LHCN-M2 (cell line): ENCODE results near the gene KIAA1671. TPM values are rescaled to one million over a fixed set of nuclear protein-coding genes. Genes with fewer than 3 reads are reported as not detected.

ENCODE experiments used
- DNase-seq: peaks from one replicate; pipeline ENCODE4 v3.0.0-alpha.2; 2012; ENCODE audit warnings: low read depth
- total RNA-seq: library from RNA; depleted of rRNA; stranded (reverse); fragments of >200 nt; gene quantifications from 2 replicates; pipeline ENCODE4 v1.2.3, GENCODE V29; 2014

KIAA1671 gene
- total RNA-seq, 1 experiment from 2014 or later = 2.9 TPM

DNA sequence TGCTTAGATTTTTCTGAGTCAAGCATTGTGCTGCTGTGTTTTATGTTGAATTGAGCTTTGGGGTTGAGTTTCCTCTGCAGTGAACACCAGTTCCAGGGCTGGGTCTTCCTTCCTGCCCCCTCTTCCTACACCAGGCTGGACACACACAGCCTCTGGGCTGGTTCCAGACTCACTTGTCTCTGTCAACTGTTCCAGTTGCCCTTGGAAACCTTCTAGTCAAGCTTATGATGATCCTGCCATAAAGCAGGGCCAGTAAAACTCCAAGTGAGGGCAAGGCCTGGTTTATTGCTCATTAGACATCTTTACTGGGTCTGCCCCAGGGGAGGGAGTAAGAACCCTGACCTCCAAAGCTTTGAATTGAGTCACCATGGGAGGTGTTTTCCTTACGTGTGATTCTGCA, 61.1 kb downstream of the KIAA1671 start:
- DNase-seq = no peak

DNA sequence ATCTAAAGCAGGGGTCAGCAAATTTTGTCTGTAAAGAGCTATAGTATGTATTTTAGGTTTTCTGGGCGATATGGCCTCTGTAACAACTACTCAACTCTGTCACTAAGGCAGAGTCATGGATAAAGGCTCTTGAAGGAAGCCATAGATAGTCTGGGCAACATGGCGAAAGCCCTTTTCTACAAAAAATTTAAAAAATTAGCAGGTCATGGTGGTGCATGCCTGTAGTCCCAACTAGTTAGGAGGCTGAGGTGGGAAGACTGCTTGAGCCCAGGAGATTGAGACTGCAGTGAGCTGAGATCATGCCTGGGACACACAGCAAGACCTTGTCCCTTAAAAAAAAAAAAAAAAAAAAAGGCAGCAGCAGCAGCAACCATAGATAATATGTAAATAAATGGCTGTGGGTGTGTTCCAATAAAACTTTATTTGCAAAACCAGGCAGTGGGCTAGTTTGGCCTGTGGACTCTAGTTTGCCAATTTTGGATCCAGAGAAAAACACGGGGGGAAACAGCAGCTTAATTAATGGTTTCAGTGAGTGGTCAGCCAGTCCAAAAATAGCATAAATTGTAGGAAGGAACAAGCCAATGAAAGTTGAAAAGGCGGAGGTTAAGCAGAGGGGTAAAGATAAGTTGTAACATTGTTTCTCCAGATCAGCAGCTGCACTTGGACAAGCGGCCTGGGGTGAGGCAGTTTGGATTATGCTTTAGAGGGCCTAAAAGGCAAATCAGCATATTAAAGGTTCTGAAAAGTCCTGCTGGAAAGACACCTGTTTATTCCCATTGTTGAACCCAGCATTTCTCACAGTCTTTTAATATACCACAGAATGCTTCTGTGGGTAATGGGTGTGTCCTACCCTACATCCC, 62.6 kb downstream of the KIAA1671 start:
- DNase-seq = no peak

DNA sequence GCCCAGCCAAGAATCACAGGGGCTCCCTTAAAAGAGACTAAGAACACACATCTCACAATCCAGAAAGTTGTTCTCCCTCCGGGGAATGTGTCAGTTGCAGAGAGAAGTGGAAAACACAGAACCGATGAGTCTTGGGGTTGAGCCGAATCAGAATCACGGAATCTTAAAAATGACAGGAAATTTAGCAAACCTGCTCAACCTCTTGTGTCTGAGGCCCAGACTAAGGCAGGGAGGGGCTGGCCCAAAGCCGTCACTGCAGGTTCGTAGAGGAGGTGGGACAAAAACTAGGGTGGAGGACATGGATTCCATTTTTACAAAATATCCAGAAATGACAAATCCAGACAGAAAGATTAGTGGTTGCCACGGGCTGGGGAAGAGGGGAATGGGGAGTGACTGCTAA, 63.8 kb downstream of the KIAA1671 start:
- no peak for DNase-seq

DNA sequence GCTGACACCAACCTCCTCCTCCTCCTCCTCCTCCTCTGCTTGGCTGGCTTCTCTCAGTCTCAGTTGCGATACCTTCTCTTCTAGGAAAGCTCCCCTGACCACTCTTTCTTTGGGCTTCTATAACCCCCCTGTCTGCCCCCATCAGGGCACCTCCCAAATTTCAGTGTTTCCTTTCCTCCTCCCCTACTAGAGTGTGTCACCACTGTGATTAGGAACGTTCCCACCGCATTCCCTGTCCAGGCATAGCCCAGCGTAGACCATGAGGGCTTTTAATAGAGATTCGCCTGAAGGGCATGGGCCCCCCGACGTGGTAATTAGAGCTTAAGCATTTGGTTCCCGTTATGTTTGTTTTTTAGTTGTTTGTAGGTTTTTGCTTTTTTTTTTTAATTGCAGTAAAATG, 65.5 kb downstream of the KIAA1671 start:
- DNase-seq = no peak

DNA sequence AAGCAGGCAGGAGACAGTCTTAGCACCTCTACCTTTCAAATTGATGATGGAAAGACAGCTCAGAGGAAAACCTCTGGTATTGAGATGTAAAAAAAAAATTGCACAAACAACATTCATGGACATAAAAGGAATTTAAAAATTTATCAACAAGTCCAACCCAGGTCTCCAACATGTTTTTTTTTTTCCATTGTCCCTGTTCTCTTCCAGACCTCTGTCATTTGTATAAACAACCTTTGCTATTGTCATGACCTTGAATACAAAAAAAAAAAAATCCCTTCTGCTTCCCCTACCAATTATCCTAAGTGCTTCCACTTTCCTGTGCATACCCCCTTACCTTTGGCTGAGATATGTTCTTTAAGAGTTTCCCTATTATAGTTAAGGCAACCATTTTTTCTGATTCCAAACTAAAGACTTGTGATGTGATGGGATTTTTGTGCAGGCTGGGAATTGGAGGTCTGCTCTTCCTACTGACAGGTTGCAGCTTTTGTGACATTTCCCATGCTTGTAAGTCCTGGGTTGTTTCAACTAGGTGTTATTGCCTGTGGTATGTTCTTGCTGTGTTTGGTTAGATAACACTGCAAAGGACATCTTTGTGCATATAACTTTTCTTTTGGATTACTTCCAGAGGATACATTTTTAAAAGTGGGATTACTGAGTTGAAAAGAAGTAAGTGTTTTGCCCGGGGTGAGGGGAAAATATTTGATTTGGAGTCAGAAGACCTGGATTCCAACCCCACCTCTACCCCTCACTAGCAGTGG, 67.1 kb downstream of the KIAA1671 start:
- DNase-seq = no peak

DNA sequence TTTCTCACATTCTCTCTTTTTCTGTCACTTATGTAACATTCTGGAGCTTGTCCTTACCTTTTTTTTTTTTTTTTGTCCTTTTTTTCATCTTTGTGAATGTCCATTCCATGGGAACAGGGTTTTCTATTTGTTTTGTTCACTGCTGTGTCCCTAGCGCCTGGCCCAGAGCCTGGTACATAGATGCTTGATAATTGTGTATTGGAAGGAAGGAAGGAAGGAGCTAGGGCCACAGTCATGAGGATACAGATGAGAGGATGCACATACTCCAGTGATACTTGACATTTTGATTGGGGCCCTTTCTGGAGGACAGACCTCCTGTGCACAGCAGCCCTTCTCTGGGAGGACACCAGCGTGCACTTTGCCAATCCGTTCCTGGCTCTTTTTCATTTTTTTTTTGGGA, 68.9 kb downstream of the KIAA1671 start:
- DNase-seq = no peak

DNA sequence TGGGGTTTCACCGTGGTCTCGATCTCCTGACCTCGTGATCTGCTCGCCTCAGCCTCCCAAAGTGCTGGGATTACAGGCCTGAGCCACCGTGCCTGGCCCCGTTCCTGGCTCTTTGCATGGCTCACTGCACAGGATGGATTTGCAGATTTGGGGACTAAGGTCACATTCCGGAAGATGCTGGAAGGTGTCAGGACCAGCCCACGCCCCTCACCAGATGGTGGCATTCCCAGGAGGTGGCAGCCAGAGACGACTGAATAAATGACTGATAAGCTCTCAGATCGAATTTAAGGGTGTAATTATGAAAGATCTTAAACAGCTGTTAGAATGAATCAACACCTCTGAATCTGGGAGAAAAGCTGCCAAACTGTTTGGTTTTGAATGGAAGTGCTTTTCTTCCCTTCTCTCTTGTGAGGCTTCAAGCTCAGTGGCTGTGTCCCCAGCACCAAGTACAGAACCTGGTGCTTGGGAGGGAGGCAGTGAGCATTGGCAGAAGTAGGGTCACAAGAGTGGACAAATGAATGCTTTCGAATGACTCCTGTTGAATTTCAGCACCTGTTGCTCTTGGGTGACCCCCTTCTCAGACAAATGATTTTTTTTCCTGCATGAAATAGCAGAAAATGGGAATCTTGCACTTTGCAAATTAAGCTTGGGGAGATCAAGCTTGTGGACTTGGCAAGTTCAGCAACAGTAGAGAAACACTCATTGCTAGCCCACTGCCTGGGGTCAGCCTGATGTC, 69.6 kb downstream of the KIAA1671 start:
- peak; percentile 12 for DNase-seq

DNA sequence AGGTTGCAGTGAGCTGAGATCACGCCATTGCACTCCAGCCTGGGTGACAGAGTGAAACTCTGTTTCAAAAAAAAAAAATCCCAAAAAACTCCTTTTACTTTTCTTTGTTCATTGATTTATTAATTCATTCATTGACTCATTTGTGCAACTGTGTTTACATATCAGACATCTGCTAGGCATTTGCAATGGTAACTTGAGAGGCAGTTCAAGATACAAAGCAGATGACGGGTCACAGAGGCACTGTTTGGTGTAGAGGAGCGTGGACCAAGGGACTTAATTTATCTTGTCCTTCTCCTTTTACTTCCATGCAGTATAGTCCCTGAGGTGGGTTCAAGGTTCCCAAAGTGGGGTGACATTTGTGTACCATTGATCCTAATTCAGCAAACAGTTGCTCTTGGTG, 71.4 kb downstream of the KIAA1671 start:
- DNase-seq = no peak

DNA sequence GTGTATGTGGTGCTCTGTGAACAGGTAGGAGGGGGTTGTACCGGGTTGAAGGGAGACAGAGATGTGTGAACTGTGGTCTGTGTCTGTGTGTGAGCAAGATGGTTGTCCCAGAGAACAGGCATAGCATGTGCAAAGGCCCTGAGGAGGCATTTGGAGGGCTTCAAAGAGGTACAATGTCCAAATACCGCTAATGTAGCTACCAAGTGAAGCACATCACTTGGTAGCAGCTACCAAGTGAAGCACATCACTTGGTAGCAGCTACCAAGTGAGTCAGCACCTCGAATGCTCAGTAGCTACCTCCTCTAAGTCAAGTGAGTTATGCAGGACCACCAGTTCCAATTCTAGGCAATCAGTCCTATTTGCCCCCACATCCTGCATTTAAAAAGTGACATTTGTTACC, 72.4 kb downstream of the KIAA1671 start:
- DNase-seq = no peak

DNA sequence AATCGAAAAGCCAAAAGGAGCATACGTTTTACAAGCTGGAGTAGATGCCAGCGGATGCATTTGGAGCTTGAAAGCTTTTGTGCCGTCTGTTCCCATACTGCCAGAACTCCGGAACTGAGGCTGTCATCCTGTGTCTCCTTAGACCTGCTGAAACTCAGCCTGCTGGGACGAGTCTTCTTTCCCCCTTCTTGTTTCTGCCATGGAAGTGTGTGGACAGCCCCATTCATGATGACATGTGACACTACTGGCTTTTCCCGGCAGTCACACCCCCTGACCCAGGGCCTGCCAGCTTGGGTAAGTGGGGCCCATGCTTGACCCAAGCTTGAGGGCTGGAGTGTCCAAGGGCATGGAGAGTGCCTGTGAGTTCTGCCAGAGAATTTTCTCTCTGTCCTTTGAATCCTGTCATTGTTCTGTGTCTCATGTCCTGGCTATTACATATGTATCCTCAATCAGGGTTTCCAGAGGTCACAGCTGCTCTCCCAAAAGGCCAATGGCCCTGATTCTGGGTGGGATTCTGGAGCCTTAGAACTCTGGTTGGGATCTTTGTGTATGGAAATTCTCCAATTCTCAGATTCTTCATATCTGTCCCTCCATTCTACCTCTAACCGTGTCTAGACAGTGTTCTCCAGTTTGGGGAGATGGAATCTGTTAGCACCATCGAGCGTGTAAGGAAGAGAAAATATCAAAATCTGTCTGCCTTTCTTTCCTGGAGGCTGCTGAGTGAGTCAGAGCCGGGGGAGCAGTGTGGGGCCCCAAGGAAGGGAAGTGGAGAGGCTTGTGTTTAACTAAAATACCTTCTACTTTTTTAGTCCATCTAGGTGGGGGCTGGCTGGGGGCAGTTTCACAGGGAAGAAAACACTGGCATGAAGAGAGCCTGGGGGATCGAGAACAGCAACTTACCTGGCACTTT, 73.2 kb downstream of the KIAA1671 start:
- peak; percentile 42 for DNase-seq

DNA sequence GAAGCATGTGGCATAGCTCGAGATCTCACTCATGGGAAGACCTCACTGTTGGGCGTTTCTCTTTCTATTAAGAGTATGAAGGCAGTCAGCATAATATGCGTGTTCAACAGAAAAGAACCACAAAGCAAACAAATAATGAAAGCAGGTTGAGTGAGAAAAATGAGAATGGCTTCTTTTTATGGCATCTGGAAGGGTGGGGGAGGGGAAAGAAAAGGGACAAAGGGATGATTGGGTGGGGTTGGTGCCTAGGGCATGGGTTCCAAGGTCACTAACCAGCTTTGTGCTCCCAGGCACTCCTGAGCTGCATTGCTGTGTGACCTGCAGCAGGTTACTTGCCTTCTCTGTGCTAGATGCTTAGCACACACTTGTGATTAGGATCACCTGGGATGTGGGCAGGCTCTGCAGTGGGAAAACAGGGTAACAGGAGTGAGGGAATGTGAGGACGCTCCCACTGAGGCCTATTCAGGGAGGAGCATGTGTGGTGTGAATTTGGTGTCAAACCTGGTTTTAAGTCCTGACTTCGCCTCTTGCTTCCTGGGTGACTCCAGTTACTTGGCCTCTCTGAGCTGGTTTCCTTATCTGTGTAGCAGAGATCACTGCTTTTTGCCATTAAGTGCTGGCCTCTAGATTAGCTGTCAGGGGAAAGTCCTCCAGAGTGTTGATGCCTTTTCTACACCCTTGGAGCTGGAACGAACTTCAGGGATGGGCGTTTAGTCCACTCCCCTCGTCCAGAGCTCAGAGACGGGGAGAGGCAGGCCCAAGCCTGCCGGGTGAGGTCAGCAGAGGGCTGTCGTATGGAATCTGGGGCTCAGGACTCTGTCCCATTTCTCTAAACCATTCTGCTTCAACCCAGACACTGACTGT, 74.8 kb downstream of the KIAA1671 start:
- no peak for DNase-seq

DNA sequence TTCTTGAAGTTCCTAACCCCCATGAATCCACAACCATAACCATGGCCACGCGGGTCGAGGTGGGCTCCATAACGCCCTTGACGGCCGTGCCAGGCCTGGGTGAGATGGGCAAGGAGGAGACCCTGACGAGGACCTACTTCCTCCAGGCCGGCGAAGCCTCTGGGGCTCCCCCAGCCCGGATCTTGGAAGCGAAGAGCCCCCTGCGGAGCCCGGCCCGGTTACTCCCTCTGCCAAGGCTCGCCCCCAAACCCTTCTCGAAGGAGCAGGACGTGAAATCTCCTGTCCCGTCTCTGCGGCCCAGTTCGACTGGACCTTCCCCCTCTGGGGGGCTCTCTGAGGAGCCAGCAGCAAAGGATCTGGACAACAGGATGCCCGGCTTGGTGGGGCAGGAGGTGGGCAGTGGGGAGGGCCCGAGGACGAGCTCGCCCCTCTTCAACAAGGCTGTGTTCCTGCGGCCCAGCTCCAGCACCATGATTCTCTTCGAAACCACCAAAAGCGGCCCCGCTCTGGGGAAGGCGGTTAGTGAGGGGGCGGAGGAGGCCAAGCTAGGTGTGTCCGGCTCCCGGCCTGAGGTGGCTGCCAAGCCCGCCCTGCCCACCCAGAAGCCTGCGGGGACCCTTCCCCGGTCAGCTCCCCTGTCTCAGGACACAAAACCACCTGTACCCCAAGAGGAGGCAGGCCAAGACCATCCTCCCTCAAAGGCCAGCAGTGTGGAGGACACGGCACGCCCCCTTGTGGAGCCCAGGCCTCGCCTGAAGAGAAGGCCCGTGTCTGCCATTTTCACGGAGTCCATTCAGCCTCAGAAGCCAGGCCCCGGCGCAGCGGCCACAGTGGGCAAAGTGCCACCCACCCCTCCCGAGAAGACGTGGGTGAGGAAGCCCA, 75.7 kb downstream of the KIAA1671 start:
- peak; percentile 11 for DNase-seq

DNA sequence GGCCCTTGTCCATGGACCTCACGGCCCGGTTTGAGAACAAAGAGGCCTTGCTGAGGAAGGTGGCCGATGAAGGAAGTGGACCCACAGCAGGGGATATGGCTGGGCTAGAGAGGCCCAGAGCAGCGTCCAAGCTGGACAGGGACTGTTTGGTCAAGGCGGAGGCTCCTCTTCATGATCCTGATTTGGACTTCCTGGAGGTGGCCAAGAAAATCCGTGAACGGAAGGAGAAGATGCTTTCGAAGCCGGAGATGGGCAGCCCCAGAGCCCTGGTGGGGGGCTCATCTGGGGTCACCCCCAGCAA, 76.3 kb downstream of the KIAA1671 start:
- no peak for DNase-seq

DNA sequence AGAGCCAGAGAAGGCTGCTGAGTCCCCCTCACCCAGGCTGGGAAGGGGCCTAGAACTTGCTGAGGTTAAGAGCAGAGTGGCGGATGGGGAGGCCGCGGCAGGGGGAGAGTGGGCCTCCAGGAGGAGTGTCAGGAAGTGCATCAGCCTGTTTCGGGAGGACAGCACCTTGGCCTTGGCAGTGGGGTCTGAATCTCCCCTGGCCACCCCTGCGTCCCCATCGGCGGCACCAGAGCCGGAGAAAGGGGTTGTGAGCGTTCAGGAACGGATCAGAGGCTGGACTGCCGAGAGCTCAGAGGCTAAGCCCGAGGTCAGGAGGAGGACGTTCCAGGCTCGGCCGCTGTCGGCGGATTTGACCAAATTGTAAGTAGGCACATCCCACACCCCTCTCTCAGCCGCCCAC, 76.7 kb downstream of the KIAA1671 start:
- no peak for DNase-seq

DNA sequence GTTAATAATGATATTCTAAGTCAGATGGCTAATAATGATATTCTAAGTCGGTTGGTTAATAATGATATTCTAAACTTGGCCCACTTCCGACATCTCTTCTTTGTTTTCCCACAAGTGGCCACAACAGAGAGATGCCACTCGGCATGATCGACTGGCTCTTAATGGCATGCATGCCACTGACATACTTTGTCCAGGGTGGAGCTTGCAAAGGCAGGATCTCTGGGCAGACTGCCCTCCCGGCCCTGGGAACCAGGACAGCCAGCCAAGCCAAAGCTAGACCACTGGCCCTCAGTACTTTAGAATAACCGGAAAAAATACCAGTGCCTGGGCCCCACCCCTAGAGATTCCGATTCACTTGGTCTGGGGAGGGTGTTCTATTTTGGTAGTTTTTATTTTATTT, 78.1 kb downstream of the KIAA1671 start:
- DNase-seq = peak; percentile 9

DNA sequence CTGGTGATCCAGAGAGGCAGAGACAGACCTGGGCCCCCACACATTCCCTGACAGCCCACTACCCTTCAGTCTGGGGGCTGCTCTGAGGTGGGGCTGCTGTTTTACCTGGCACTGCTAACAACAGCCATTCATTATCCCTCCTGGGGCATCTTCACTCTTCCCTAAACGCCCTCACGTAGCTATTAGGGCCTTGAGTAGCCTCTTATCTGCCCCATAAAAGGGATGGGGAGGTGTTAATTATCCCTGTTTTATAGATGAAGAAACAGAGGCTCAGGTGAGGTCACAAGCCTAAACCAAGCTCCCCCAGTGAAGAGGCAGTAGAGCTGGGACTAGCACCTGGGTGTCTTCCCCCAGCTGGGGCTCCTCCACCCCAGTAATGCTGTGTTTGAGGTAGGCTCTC, 79.5 kb downstream of the KIAA1671 start:
- DNase-seq = no peak

DNA sequence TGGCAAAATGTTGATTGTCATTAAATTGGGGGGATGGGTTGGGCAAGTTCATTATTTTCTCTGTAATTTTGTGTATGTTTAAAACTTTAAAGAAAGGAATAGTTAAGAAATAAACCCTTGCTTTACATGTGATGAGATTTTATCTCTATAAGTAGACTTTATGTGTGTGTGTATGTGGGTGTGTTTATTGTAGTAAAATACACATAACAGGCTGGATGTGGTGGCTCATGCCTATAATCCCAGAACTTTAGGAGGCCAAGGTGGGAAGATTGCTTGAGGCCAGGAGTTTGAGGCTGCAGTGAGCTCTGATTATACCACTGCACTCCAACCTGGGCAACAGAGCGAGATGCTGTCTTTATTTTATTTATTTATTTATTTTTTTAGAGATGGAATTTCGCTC, 83.2 kb downstream of the KIAA1671 start:
- DNase-seq = no peak

DNA sequence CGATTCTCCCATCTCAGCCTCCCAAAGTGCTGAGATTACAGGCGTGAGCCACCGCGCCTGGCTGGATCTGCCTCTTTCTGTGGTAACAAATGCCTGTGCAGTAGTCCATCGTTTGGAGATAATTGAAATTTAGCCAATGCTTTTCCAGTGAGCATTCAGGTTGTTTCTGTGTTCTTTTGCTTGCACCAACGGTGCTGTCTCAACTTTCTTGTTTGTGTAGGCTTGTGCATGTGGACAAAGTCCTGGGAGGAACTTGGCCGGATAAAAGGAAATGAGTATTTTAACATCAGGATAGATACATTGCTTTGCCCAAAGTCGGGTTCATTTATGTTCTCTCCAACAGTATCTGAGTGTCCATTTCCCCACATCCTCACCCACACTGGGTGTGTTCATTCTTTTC, 85.7 kb downstream of the KIAA1671 start:
- no peak for DNase-seq

DNA sequence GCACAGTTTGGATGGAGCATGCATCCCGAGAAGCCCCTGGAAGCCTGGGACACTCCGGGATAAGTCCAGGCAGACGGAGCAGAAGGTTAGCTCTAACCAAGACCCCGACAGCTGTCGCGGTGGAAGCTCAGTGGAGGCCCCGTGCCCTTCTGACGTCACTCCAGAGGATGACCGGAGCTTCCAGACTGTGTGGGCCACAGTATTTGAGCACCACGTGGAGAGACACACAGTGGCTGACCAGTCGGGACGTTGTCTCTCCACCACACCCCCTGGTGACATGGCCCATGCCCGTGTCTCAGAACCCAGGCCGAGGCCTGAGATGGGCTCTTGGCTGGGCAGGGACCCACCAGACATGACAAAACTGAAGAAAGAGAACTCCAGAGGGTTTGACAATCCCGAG, 86.3 kb downstream of the KIAA1671 start:
- no peak for DNase-seq
